Activated CD8-positive, alpha-beta T cell treated with anti-CD3 and anti-CD28 coated beads, Interleukin-2, amount 10 ng/mL, durations not matched to agents 7 days and 5 days (primary cell): ENCODE data around the gene ALK. TPM values are rescaled to one million over a fixed set of nuclear protein-coding genes. Genes with fewer than 3 reads are reported as not detected.

Experiments used
- ATAC-seq: fragments of 150-1000 bp; cut with Tn5 transposase; one replicate; pipeline ENCODE4 v1.10.0; 2021; ENCODE audit warnings: moderate library complexity
- CTCF ChIA-PET: fragments of 350-600 bp; sonication (Branson Sonifier 250); formaldehyde crosslinking; loops from one replicate; lab custom pipeline; 2021; ENCODE audit warnings: antibody characterized with exemption; lab: Charles Lee
- POLR2A ChIA-PET: fragments of 350-600 bp; sonication (Branson Sonifier 250); formaldehyde crosslinking; loops from one replicate; lab custom pipeline; 2021; ENCODE audit warnings: antibody characterized with exemption; lab: Charles Lee
- DNase-seq: peaks from one replicate; pipeline ENCODE4 v3.0.0-alpha.2; 2020
- H3K27ac Mint-ChIP-seq: one replicate; pipeline ENCODE4 v1.8.0; 2021; ENCODE audit warnings: mild to moderate bottlenecking, mixed read lengths
- H3K27me3 Mint-ChIP-seq: one replicate; pipeline ENCODE4 v1.8.0; 2021; ENCODE audit warnings: low read depth, mixed read lengths
- H3K36me3 Mint-ChIP-seq: one replicate; pipeline ENCODE4 v1.8.0; 2021; ENCODE audit warnings: low read depth, mixed read lengths
- H3K4me1 Mint-ChIP-seq: one replicate; pipeline ENCODE4 v1.8.0; 2021; ENCODE audit warnings: low read depth, mixed read lengths
- H3K4me3 Mint-ChIP-seq: one replicate; pipeline ENCODE4 v1.8.0; 2021; ENCODE audit warnings: mild to moderate bottlenecking, mixed read lengths
- H3K9me3 Mint-ChIP-seq: one replicate; pipeline ENCODE4 v1.8.0; 2022; ENCODE audit warnings: mixed read lengths; ENCODE audit not compliant: insufficient read depth
- total RNA-seq, 2 experiments: library from RNA; stranded (reverse); gene quantifications; one replicate each; pipeline ENCODE4 v1.2.3, GENCODE V29; 2021

The ALK gene
- total RNA-seq, 2 experiments from 2014 or later, result not detected

DNA sequence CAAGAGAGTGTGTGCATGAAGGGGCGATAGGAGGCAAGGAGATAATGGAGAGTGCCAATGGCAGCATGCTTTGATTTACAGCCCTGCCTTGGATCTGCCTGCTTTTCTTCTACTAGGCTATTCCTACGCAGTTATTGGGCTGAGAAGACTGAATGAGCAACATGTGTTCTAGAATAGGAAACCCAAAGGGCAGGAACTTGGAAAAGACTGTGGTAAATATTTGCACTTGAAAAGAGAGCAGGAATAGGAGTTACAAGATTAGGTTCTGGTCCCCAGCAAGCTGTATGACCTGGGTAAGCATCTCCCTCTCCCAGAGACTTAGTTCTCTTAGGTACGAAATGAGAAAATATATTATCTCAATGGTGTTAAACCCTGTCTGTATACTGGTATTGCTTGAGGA lies 438.5 kb downstream of the ALK start:
- Mint-ChIP-seq H3K36me3 (no peaks in the 10 kb centered on the region), H3K27me3 (peaks cover 13% of the 10 kb centered on the region), H3K27ac (no peak overlapping the region), H3K4me1 (no peaks in the 10 kb centered on the region), H3K9me3 (no peaks in the 10 kb centered on the region), H3K4me3 (no peak overlapping the region)
- no peak for ATAC-seq
- POLR2A ChIA-PET, result no interaction called here
- no peak for DNase-seq
- CTCF ChIA-PET, result no interaction called here

- Mint-ChIP-seq H3K36me3 (no peaks in the 10 kb centered on the region), H3K4me3 (no peak overlapping the region), H3K27me3 (peaks cover 13% of the 10 kb centered on the region), H3K4me1 (no peaks in the 10 kb centered on the region), H3K27ac (no peak overlapping the region), H3K9me3 (no peaks in the 10 kb centered on the region)
- CTCF ChIA-PET, result no interaction called here
- ATAC-seq, result no peak
- POLR2A ChIA-PET, result no interaction called here
- no peak for DNase-seq
Observed at GRCh38 chr2:29482348-29482747, 439.0 kb downstream of the ALK start.

DNA sequence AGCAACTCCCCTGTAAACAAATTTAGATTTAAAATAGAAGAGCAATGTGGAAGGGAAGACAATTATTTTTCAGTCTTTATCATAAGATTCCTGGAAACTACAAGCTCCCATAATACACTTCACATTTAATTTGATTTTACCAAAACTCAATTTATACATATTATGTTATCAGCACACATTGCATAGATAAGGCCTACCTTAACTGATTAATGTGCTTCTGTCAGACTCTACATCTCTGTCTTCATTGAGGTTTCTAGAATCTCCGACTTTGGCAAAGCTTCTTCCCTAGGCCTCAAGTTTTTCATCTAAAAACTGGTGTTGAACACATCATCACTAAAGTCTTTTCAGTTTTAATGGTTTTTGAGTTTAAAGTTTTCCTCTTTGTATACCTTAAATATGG lies 440.1 kb downstream of the ALK start:
- Mint-ChIP-seq H3K36me3 (no peaks in the 10 kb centered on the region), H3K9me3 (no peaks in the 10 kb centered on the region), H3K27ac (no peak overlapping the region), H3K27me3 (peaks cover 13% of the 10 kb centered on the region), H3K4me3 (no peak overlapping the region), H3K4me1 (no peaks in the 10 kb centered on the region)
- no peak for ATAC-seq
- DNase-seq, result no peak
- ChIA-PET CTCF (no interaction called here), POLR2A (no interaction called here)

- ChIA-PET CTCF (no interaction called here), POLR2A (no interaction called here)
- ATAC-seq (no peak), DNase-seq (no peak)
- H3K27ac Mint-ChIP-seq, result no peak overlapping the region
- no peak overlapping the region for H3K4me3 Mint-ChIP-seq
- no peaks in the 10 kb centered on the region for H3K9me3 Mint-ChIP-seq
- no peaks in the 10 kb centered on the region for H3K4me1 Mint-ChIP-seq
- peaks cover 13% of the 10 kb centered on the region for H3K27me3 Mint-ChIP-seq
- no peaks in the 10 kb centered on the region for H3K36me3 Mint-ChIP-seq
Observed at GRCh38 chr2:29480426-29480825, 441.0 kb downstream of the ALK start.

- H3K4me1 Mint-ChIP-seq, result no peaks in the 10 kb centered on the region
- H3K4me3 Mint-ChIP-seq, result no peak overlapping the region
- ChIA-PET POLR2A (no interaction called here), CTCF (no interaction called here)
- no peaks in the 10 kb centered on the region for H3K9me3 Mint-ChIP-seq
- H3K27me3 Mint-ChIP-seq, result peaks cover 9% of the 10 kb centered on the region
- H3K27ac Mint-ChIP-seq, result no peak overlapping the region
- no peak for DNase-seq
- no peak for ATAC-seq
- no peaks in the 10 kb centered on the region for H3K36me3 Mint-ChIP-seq
Observed at GRCh38 chr2:29479401-29479800, 442.0 kb downstream of the ALK start.

GRCh38 chr2:29478641-29479040 lies 442.7 kb downstream of the ALK start:
- H3K27ac Mint-ChIP-seq, result no peak overlapping the region

GRCh38 chr2:29477186-29477585 lies 444.2 kb downstream of the ALK start:
- H3K27ac Mint-ChIP-seq, result no peak overlapping the region
- no peak for DNase-seq
- ATAC-seq, result no peak
- no peaks in the 10 kb centered on the region for H3K9me3 Mint-ChIP-seq
- no peaks in the 10 kb centered on the region for H3K36me3 Mint-ChIP-seq
- no peak overlapping the region for H3K4me3 Mint-ChIP-seq
- peaks cover 6% of the 10 kb centered on the region for H3K27me3 Mint-ChIP-seq
- ChIA-PET CTCF (no interaction called here), POLR2A (no interaction called here)
- no peaks in the 10 kb centered on the region for H3K4me1 Mint-ChIP-seq

More at GRCh38 chr2:29478641-29479040, 442.7 kb downstream of the ALK start:
- Mint-ChIP-seq H3K4me1 (no peaks in the 10 kb centered on the region), H3K9me3 (no peaks in the 10 kb centered on the region), H3K4me3 (no peak overlapping the region), H3K27me3 (peaks cover 7% of the 10 kb centered on the region), H3K36me3 (no peaks in the 10 kb centered on the region)
- ATAC-seq, result no peak
- no peak for DNase-seq
- ChIA-PET POLR2A (no interaction called here), CTCF (no interaction called here)

GRCh38 chr2:29475499-29475898 lies 445.9 kb downstream of the ALK start:
- Mint-ChIP-seq H3K4me1 (no peaks in the 10 kb centered on the region), H3K27me3 (peaks cover 2% of the 10 kb centered on the region), H3K36me3 (no peaks in the 10 kb centered on the region), H3K4me3 (no peak overlapping the region), H3K27ac (no peak overlapping the region), H3K9me3 (peaks cover under 1% of the 10 kb centered on the region)
- DNase-seq (no peak), ATAC-seq (no peak)
- ChIA-PET POLR2A (no interaction called here), CTCF (no interaction called here)

GRCh38 chr2:29469961-29470360 lies 451.4 kb downstream of the ALK start:
- Mint-ChIP-seq H3K9me3 (peaks cover 6% of the 10 kb centered on the region), H3K4me3 (no peak overlapping the region), H3K27me3 (peaks cover 2% of the 10 kb centered on the region), H3K27ac (no peak overlapping the region), H3K36me3 (no peaks in the 10 kb centered on the region), H3K4me1 (no peaks in the 10 kb centered on the region)
- POLR2A ChIA-PET, result no interaction called here
- ATAC-seq, result no peak
- no peak for DNase-seq
- CTCF ChIA-PET, result no interaction called here

DNA sequence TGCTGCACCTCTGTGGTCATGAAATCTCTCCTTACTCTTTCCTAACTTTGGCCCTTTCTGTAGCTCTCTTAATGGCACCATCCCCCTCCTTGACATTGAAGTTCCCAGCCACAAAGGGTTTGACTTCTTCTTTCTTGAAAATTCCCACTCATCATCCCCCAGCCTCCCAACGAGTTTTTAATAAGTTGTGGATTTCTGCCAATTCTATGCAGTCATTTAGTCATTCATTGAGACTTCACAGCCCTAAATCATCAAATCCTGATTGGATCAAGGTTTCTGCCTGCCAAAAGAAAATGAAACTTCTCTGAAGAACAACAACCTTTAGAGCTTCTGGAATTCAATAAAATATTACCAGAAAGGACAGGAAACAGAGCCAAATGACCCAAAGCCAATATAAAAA lies 451.9 kb downstream of the ALK start:
- H3K27ac Mint-ChIP-seq, result no peak overlapping the region
- no peak for DNase-seq
- H3K27me3 Mint-ChIP-seq, result peaks cover 2% of the 10 kb centered on the region
- CTCF ChIA-PET, result no interaction called here
- H3K4me3 Mint-ChIP-seq, result no peak overlapping the region
- POLR2A ChIA-PET, result no interaction called here
- H3K9me3 Mint-ChIP-seq, result peaks cover 6% of the 10 kb centered on the region
- H3K36me3 Mint-ChIP-seq, result no peaks in the 10 kb centered on the region
- no peaks in the 10 kb centered on the region for H3K4me1 Mint-ChIP-seq
- no peak for ATAC-seq

GRCh38 chr2:29463181-29463900 lies 458.0 kb downstream of the ALK start:
- ATAC-seq, result no peak
- POLR2A ChIA-PET, result no interaction called here
- no peaks in the 10 kb centered on the region for H3K4me1 Mint-ChIP-seq
- H3K27me3 Mint-ChIP-seq, result peaks cover 7% of the 10 kb centered on the region
- H3K36me3 Mint-ChIP-seq, result no peaks in the 10 kb centered on the region
- CTCF ChIA-PET, result no interaction called here
- no peak overlapping the region for H3K27ac Mint-ChIP-seq
- no peaks in the 10 kb centered on the region for H3K9me3 Mint-ChIP-seq
- H3K4me3 Mint-ChIP-seq, result no peak overlapping the region
- DNase-seq, result no peak

GRCh38 chr2:29462293-29462692 lies 459.1 kb downstream of the ALK start:
- POLR2A ChIA-PET, result no interaction called here
- Mint-ChIP-seq H3K4me3 (no peak overlapping the region), H3K36me3 (no peaks in the 10 kb centered on the region), H3K4me1 (no peaks in the 10 kb centered on the region), H3K27me3 (peaks cover 14% of the 10 kb centered on the region), H3K9me3 (no peaks in the 10 kb centered on the region), H3K27ac (no peak overlapping the region)
- no peak for DNase-seq
- no peak for ATAC-seq
- CTCF ChIA-PET, result no interaction called here

DNA sequence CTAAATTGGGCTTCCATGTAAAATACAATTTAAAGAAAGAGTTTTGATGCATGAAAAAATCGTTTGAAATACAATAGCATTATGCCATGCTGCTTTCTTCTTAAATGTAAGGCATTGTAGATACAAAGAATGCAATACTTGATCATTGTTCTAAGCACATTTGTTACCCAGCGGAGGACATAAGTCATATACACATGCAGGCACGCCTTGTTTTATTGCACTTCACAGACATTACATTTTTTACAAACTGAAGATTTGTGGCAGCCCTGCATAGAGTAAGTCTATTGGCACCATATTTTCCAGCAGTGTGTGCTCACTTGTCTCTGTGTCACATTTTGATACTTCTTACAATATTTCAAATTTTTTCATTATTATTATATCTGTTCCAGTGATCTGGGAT lies 461.2 kb downstream of the ALK start:
- CTCF ChIA-PET, result no interaction called here

More for the DNA sequence above, 461.2 kb downstream of the ALK start:
- Mint-ChIP-seq H3K36me3 (no peaks in the 10 kb centered on the region), H3K9me3 (no peaks in the 10 kb centered on the region), H3K27me3 (peaks cover 25% of the 10 kb centered on the region), H3K4me1 (no peaks in the 10 kb centered on the region), H3K27ac (no peak overlapping the region), H3K4me3 (no peak overlapping the region)
- POLR2A ChIA-PET, result no interaction called here
- DNase-seq (no peak), ATAC-seq (no peak)
